ENCODE measurements around the gene EMC6.
A peak's percentile ranks its signal among the peaks of the same experiment; 100 is the strongest.
"Not testable (repeated sequence)": the region's sequence is repeated elsewhere in the genome, so short reads cannot be mapped to it uniquely, and the experiment has no call there.

EMC6 gene

DNA sequence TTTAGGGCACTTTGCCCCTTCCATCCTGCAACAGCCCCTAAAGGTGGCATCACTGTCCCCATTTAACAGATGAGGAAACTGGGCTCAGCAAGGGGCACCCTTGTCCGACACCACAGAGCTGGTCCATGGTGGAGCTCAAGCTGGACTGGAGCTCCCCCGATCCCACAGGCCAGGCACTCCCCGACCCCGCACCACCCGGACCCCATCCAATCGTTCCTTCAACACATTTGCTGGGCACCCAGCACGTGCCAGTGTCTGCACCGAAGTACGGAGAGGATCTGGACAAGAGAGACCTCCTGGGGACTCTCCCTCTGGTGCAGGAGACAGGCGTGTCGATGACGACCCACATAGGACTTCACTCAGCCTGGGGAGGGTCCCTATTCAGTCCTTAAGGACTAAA lies 13.4 kb downstream of the EMC6 start:
- DNase-seq: no peak

GRCh38 chr17:3683054-3683511 lies 14.5 kb downstream of the EMC6 start:
- DNase-seq: peak; percentile 53 to 55

GRCh38 chr17:3685174-3685573 lies 16.6 kb downstream of the EMC6 start:
- no peak for DNase-seq

- DNase-seq: no peak
Observed at GRCh38 chr17:3688027-3688553, 19.5 kb downstream of the EMC6 start.

- DNase-seq: no peak
Observed at GRCh38 chr17:3688852-3689261, 20.2 kb downstream of the EMC6 start.

DNA sequence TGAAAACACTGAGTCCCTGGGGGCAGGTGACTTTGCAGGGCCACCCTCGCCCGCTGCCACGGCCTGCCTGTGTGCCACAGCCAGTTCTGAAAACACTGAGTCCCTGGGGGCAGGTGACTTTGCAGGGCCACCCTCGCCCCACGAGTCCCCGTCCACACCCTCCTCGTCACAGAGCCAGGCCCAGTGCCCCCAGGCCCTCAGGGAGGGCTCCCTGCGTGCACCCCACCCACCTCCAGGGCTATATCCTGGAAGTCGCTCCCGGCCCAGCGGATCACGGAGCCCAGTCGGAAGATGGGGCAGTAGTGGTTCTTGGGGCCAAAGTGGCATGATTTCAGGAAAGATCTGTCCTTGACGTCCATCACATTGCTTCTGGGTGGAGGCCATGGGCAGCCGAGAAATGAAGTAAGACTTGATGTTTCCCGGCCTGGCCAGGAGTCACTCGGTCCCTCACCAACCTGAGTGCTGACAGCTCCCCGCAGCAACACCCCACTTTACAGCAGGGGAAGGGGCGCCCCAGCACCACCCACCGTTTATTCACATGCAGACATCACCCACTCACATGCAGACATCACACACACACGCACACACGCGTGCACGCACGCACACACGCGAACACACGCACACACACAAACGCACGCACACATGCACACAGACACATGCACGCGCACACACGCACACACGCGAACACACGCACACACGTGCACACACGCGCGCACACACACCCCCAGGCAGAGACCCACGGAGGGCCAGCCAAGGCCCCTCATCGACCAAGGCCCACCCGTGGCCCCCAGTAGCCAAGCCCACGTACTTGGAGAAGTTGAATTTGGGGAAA lies 20.9 kb downstream of the EMC6 start:
- DNase-seq: no peak

GRCh38 chr17:3690094-3690715 lies 21.6 kb downstream of the EMC6 start:
- DNase-seq: no peak

DNA sequence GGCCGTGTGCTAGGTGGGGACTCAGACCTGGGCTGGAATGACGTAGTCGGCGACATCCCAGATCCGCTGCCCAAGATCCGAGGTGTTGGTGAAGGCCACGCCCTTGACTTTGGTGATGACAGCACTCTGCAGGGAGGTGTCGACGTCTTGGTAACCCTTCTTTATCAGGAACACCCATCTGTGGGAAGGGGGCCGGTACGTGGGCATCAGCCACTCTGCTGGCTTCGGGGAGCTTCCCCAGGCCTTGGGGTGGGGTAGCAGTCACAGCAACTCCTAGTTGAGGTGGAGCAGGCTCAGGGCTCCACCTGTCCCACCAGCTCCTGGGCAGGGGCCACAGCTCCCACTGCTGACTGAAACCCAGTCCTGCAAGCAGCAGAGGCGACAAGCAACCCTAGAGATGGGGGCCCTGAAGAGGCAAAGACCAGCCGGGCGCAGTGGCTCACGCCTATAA lies 23.0 kb downstream of the EMC6 start:
- DNase-seq: no peak

GRCh38 chr17:3692346-3692745 lies 23.7 kb downstream of the EMC6 start:
- DNase-seq: no peak

- DNase-seq: no peak
Observed at GRCh38 chr17:3693141-3693540, 24.5 kb downstream of the EMC6 start.

- DNase-seq: no peak
Observed at GRCh38 chr17:3693829-3694231, 25.2 kb downstream of the EMC6 start.

DNA sequence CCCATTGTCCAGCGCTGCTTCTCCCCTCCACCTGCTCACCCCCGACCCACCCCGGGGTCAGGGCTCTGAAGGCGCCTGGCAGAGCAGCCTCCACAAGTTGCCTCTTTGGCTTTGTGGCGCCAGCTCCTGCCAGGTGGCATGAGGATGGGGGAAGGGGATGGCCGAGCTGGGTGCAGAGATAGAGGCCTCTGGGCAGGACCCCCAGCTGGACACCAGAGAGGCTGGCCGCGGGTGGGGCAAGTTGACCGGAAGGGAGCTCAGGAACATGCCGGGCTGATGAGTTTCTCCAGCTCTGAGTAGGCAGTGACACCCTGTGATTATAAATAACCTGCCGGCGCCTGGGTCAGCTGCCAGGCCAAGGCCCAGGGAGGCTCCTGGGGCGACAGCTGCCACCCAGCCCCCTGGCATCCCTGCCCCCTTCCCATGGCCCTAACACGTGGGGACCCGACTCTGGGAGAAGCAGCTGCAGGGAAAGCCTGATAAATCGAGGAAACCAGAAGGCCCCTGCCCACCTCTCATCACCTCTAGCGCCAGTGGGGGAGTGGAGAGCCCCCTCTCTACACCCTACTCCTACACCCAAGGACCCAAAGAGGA lies 26.6 kb downstream of the EMC6 start:
- DNase-seq: no peak

DNA sequence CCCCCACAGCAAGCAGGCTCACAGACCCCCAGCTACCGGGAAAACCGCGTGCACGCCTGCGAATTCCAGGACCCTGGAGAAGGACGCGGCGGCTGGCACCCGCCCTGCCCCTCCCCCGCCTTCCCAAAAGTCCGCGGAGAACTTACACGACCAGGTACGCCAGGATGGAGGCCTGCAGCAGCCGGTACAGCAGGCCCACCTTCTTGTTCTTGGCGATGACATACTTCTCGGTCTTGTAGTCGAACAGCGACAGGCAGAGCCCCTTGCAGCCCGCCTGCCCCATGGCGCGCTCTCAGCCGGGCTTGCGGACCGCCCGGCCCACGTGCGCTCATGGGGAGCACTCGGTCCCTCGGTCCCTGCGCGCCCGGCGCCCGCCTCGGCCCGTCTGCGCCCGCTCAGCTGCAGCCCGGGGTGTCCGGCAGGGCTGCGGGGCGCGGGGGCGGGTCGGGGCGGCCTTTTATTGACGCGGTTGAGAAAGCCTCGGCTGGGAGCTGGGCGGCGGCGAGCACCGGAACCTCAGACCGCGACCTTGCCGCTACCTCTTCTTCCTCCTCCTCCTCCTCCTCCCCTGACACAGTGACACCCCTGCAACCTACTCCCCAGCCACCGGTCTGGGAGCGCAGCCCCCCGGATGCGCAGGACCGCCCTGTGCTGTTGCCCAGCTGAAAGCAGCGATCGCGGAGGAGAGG lies 27.3 kb downstream of the EMC6 start, which contains the start of gene P2RX5:
Gene P2RX5 (minus strand): TSS at position 433 of the 689 bp plus-strand sequence. CDS start 150 bp downstream, at position 283.
- peak in 1 of 2 experiments; percentile 12 for DNase-seq

GRCh38 chr17:3697103-3697476 lies 28.5 kb downstream of the EMC6 start:
- DNase-seq: no peak

DNA sequence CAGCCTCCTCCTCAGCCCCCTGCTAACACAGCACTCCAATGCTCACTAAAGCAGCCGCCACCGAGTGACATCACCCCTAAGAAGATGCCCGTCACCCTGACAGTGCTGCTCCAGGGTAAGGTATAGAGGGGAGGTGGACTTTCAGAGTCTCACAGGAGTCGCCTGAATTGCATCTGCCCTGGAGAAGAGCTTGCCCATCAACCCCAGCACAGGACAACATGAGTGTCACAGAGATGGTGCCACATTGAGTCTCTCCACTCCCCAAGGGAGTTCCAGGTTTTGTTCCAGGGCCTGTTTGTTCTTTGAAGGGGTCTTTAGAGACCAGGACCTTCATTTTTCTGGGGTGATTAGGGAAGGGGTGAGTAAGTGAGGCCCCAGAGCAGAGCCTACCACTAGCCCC lies 29.5 kb downstream of the EMC6 start:
- no peak for DNase-seq

DNA sequence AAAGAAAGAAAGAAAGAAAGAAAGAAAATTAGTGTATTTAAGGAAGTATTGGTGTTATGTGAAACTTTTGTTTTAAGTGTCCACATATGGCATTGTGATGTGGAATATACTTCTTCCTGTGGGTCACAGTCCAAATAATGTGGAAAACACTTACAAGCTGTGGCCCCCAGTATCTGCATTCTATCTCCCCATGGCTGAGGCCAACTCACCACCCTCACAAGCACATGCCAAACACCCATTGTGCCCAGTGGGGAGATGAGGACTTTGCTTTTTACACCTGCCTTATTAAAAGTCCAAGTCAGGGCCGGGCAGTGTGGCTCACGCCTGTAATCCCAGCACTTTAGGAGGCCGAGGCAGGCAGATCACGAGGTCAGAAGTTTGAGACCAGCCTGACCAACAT lies 31.3 kb downstream of the EMC6 start:
- DNase-seq: no peak

GRCh38 chr17:3702041-3702539 lies 33.5 kb downstream of the EMC6 start:
- DNase-seq: not testable (repeated sequence)

DNA sequence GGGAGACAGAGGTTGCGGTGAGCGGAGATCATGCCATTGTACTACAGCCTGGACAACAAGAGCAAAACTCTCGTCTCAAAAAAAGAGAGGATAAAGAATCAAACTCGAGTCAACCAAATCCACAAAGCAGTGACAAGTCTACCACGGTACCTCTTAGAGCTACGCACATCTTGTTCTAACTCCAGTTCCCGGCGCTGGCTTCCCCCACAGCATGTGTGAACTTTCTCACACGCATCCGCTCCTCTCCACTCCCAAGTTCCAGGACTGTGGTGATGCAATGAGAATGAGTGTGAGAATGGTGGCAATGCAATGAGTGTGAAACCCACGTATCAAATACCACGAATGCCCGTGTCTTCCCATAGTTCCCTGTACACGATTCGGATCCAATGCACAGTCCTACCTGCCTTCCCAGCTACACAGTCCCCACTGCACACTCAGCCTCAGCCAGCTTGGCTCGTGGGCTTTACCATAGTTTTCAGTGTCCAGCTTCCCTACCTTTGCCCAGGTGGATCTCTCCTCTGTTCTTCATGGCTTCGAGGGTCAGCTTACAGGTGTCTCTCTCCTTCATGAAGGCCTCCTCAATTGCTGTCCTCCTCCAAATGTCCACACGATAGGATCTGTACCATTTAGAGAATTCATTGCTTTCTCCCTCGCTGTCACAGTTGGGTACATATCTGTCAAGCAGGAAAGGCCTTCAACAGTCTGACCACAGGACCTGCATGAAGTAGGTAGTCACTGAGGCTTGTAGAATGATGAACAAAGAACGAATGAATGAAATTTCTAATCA lies 36.5 kb downstream of the EMC6 start:
- DNase-seq: no peak

DNA sequence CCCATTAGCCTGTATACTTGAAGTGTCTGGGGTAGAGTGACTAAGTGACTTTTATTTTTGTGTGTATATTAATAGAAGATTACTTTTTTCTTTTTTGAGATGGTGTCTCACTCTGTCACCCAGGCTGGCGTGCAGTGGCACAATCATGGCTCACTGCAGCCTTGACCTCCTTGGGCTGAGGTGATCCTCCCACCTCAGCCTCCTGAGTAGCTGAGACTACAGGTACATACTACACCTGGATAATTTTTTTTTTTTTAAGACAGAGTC lies 37.0 kb downstream of the EMC6 start:
- not testable (repeated sequence) for DNase-seq

GRCh38 chr17:3708366-3708765 lies 39.8 kb downstream of the EMC6 start:
- no peak for DNase-seq

GRCh38 chr17:3710951-3711383 lies 42.4 kb downstream of the EMC6 start:
- peak; percentile 58 to 61 for DNase-seq
